GDM1 (cell line): ENCODE data around the gene LCN6.
"Not testable (repeated sequence)": the region's sequence is repeated elsewhere in the genome, so short reads cannot be mapped to it uniquely, and the experiment has no call there.

Source experiments
- DNase-seq: peaks from one replicate; lab custom pipeline; 2025; lab: John Stamatoyannopoulos, UW

LCN6 gene

GRCh38 chr9:136724772-136725171 is 23.6 kb downstream of the LCN6 start:
- no peak for DNase-seq

GRCh38 chr9:136723989-136724388 is 24.3 kb downstream of the LCN6 start:
- DNase-seq: no peak

- DNase-seq: no peak
These were observed 24.9 kb downstream of the LCN6 start for GRCh38 chr9:136723362-136723976.

GRCh38 chr9:136722969-136723356 is 25.4 kb downstream of the LCN6 start:
- no peak for DNase-seq

DNA sequence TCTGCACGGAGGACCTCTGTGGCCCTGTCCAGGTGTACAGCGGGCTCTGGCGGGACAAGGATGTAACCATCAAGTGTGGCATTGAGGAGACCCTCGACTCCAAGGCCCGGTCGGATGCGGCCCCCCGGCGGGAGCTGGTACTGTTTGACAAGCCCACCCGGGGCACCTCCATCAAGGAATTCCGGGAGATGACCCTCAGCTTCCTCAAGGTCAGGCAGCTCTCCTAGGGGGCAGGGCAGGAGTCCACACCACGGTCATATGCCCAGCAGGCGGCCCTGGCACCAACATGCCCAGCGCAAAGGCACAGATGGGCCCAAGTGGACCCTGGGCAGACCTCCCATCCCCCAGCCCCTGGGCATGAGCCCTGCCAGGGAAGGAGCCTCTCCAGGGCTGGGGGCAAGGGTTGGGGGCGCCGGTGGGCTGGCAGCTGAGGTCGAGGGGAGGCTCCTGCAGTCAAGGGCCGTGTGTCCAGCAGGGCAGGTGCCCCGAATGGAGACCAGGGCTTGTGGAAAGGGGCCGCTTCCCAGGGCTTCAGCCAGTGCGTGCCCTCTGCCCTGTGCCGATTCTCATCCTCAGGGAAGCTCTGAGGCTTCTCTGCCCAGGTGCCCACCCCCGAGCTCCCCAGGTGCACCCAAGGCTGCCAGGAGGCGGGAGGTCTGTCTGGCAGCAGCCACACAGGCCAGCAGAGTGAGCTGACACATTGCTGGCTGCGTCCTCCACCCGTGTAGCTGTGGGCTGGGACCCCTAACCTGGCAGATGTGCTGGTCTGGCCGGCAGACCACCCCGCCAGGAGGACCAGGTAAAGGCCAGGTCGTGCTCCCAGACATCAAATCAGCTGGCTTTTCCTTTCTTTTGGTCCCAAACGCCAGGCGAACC is 26.0 kb downstream of the LCN6 start:
- DNase-seq: no peak

DNA sequence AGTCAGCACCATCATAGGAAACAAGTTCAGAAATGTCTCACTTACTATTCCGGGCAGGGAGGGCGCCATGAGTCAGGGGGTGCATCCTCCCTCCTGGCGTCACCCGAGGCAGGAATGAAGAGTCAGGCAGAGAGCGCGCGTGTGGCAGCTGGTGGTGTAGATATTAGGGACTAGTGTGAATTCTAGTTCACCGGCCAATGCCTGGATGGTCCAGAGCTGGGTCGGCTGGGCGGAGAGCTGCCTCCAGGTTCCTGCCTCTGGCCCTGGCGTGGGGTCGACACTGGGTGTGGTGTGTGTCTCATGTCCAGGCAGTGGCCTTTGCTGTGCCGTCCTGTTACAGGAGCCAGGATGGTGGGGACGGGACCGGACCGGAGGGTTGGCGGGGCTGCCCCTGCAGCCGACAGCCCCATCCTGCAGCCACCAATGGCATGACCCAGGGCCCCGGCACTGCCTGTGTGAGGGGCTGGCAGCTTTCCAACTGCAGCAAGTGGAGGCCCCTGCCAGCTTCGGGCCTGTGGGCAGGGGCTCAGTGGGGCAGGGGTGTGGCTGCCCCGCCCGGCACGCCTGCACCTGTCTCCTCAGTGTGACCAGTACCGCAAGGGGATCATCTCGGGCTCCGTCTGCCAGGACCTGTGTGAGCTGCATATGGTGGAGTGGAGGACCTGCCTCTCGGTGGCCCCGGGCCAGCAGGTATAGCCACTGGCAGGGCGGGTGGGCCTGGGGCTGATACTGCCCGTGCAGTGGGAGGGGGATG is 26.8 kb downstream of the LCN6 start:
- DNase-seq: no peak

DNA sequence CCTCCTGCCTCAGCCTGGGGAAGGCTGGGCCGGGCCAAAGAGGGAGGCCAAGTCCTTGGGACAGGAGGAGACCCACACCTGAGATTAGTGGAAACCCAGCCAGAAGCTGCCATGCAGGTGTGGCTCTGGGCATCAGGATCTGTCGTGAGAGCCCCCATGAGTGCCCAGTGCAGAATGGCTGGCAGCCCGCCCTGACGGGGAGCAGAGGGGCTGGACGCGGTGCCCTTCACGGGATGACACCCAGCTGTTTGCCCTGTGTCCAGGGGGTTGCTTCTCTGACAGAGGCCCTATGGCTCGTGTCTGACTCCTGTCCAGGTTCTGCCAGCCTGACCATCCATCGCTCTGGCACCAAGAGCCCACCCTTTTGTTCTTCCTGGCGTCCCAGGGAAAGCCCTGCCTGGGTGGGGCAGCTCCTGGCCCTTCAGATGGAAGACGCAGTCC is 27.4 kb downstream of the LCN6 start:
- DNase-seq: no peak

DNA sequence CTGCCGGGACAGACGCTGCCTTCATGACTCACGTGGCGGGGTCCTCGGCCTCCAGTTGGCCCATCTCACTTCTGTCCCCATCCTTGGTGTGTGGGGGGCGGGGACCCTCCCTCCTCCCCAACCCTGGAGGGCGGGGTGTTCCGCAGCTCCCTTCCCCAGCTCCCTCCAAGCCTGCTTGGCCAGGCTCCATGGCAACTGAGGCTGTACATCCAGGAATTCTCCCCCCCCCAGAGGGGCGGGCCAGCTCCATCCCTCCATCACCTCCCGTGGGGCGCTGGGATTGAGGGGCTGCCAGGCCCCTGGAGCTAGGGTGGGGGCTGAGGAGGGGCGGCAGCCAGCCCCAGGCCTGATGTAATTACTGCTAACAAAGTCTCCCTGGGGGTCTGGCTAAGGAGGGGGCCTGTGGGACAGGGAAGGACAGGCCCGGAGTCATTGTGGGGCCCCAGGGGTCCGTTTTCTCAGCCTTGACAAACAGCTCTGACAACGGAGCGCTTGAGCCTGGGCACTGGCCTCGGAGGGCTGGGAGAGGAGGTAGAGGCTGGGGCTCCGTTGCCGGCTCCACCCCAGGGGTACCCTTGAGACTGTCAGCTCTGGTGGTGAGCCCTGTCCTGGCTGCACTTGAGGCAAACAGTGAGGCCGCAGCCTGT is 28.0 kb downstream of the LCN6 start:
- no peak for DNase-seq

DNA sequence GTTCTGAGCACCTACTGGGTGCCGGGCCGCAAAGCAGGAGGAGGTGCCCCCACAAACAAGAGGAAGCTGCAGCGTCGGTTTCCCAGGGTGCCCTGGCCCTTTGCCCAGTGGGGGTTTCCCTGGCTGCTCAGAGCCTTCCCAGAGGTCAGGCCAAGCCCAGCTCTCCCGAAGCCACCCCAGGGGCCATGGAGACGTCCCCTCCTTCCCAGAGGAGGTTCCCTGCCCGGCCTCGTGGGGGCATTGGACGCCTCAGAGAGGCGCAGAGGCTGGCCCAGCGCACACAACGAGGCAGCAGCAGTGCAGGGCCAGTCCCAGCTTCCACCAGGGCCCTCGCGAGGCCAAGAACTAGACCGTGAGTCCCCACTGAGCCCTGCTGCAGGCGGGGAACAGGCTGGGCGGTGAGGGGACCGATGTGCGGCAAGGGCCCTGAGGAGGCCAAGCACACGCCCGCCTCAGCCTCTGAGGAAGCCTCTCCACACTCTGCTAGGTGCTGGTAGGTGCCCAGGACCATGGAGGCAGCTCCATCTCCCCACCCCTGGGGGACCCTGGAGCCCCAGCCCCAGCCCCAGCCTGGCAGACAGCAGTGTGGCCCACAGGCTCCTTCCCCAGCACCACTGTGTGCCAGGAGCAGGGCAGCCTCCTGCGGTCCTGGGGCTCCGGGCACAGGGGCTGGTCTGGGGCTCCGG is 29.0 kb downstream of the LCN6 start:
- no peak for DNase-seq

DNA sequence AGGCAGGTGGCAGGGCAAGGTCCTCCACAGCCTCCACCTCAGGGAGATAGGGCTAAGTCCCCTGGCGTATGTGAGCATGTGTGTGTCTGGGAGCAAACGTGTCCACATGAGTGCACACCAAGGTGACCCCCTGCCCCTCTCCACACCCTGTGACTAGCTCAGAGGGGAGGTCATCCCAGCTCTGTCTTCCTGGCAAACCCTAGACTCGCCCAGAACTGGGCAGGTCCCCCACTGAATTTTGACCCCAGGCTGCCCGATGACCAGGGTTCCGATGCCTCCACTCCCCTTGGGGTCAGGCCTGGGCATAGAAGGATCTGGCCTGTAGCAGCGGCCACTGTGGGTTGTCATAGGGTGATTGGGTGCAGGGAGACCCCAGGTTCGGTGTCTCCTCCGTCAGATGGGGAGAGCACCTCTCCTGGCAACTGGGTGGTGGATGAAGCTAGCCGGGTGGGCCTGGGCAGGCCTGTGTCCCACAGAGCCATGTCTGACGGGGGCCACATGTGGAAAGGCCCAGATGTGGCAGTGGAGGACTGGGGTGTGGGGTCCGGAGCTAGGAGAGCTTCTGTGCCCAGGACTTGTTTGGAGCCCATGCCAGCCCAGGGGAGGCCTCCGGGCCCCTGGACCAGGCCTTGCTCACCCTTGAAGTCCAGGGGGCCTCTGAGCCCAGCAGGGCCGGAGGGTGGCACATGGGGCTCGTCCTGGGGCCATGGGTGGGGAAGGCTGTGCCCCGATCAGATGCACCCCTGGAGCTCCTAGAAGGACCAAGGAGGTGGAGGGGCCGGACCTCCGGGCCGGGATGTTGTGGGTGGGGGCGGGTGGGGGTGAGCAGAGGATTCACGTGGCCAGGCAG is 29.8 kb downstream of the LCN6 start:
- no peak for DNase-seq

DNA sequence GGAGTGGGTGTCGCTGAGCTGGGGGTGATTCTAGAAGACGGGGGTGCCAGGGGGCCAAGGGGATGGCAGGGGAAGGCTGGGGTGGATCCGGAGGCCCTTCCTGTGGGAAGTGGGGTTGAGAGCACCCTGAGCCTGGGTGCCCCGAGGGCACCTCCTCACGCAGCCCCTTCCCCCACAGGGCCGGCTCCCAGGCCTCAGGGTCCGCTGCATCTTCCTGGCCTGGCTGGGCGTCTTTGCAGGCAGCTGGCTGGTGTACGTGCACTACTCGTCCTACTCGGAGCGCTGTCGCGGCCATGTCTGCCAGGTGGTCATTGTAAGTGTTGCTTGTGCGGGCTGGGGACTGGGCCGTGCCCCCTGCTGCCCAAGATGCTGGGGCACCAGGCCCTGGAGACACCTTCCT is 30.9 kb downstream of the LCN6 start:
- DNase-seq: no peak

DNA sequence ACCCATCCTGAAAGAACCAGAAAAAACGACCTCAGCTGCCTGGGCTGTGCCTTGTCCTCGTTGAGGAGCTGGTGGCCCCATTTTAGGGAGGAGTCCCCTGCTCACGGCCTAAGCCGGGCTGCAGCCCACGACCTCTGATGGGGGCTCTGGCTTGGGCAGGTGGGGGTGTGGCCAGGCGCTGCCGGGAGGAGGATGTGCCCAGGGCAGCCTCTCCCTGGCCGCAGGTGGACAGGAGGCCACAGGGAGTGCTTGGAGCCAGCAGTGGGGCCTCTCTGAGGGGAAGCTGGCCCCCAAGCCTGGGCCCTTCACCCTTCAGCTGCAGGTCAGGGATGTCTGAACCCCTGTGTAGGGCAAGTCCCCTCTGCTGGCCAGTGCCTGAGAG is 33.4 kb downstream of the LCN6 start:
- no peak for DNase-seq

GRCh38 chr9:136714096-136714892 is 34.0 kb downstream of the LCN6 start:
- no peak for DNase-seq

GRCh38 chr9:136713550-136713949 is 34.8 kb downstream of the LCN6 start:
- DNase-seq: no peak

- DNase-seq: no peak
These were observed 35.4 kb downstream of the LCN6 start for GRCh38 chr9:136712690-136713544.

- peak; percentile 55 for DNase-seq
These were observed 36.3 kb downstream of the LCN6 start, which contains the start of gene DIPK1B for GRCh38 chr9:136711751-136712689. DIPK1B (plus strand) TSS chr9:136712572; CDS start chr9:136712666, 94 bp downstream.

DNA sequence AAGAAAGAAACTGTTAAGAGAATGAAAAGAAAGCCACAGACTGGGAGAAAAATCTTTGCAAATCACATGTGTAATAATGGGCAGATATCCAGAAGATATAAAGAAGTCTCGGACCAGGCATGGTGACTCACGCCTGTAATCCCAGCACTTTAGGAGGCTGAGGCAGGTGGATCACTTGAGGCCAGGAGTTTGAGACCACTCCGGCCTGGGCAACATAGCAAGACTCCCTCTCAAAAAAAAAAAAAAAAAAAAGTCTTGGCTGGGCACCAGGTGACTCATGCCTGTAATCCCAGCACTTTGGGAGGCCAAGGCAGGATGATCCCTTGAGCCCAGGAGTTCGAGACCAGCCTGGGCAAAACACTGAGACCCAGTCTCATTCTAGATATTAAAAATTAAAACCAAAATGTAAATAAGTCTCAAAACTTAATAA is 37.1 kb downstream of the LCN6 start:
- DNase-seq: not testable (repeated sequence)

DNA sequence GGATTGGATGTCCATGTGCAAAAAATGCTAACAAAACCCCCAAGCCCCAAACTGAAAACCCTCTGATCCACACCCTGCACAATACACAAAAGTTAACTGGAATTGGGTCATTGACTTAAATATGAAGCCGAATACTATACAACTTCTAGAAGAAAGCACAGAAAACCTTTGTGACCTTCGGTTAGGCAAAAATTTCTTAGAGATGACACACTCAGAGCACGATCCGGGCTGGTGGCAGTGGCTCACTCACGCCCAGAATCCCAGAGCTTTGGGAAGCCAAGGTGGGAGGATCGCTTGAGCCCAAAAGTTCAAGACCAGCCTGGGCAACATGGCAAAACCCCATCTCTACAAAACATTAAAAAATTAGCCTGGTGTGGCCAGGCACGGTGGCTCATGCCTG is 37.8 kb downstream of the LCN6 start:
- no peak for DNase-seq
